K562 (cell line): ENCODE results near the gene CLCA2. TPM values are rescaled to one million over a fixed set of nuclear protein-coding genes. Genes with fewer than 3 reads are reported as not detected.

Experiments used
- ATAC-seq: fragments of 200-7000 bp; cut with Tn5 transposase; 3 replicates; pipeline ENCODE4 v1.9.1; 2020; ENCODE audit warnings: moderate library complexity
- BruUV-seq: library from RNA; stranded (reverse); fragments of 400-500 nt; replicated peaks from 2 replicates; lab custom pipeline; 2021; lab: Mats Ljungman, UMichigan
- CTCF ChIA-PET: fragments of 300-600 bp; formaldehyde crosslinking; extraction: SDS; loops from one replicate; lab custom pipeline; 2021; ENCODE audit warnings: low intra/inter-chr PET ratio; lab: Yijun Ruan, JAX
- POLR2A ChIA-PET: fragments of 300-600, 350-650 bp; sonication (Branson Sonifier 250); formaldehyde crosslinking; extraction: SDS; loops from one replicate; lab custom pipeline; 2021; ENCODE audit warnings: antibody characterized with exemption, inconsistent platforms; lab: Yijun Ruan, JAX
- DNase-seq, 4 experiments: peaks; one replicate each; pipeline versions ENCODE4 v3.0.0 to v3.0.0-alpha.2; 2011 to 2018; ENCODE audit warnings: low spot score in 3 of 4, mixed read lengths in 3 of 4; ENCODE audit errors: extremely low read depth in 1 of 4
- FAIRE-seq: peaks from 2 replicates; lab custom pipeline; 2011; peaks lifted over from hg19 to GRCh38; lab: Jason Lieb, UNC
- H2AFZ ChIP-seq: 2 replicates; pipeline ENCODE4 v1.6.0; 2011; ENCODE audit warnings: low read depth, low read length, control low read depth, inconsistent platforms
- H3K27ac ChIP-seq: fragments of 200-600 bp; 3 replicates; pipeline ENCODE4 v1.8.0; 2011; ENCODE audit warnings: low read depth, mild to moderate bottlenecking, control low read depth, inconsistent platforms, low read length, moderate library complexity, mixed read lengths; ENCODE audit errors: extremely low read depth
- H3K27me3 ChIP-seq, 2 experiments: fragments of 300-600 bp in 1 of 2; 2 replicates in 1 of 2; 3 replicates in 1 of 2; pipeline versions ENCODE4 v1.6.0 to v1.8.0; 2011; ENCODE audit warnings: inconsistent platforms in 2 of 2, low read length in 2 of 2, mild to moderate bottlenecking in 1 of 2, mixed read lengths in 1 of 2, moderate library complexity in 1 of 2; ENCODE audit not compliant: control insufficient read depth in 2 of 2, insufficient read depth in 2 of 2
- H3K36me3 ChIP-seq: fragments of 300-600 bp; 3 replicates; pipeline ENCODE4 v1.8.0; 2011; ENCODE audit warnings: mild to moderate bottlenecking, low read length, inconsistent platforms; ENCODE audit not compliant: control insufficient read depth, insufficient read depth
- H3K4me1 ChIP-seq, 2 experiments: fragments of 200-600 bp in 1 of 2; replicated peaks in 1 of 2; 2 replicates in 1 of 2; 3 replicates in 1 of 2; pipeline versions ENCODE4 v1.5.1 to v1.8.0; 2011; ENCODE audit warnings: inconsistent platforms in 2 of 2, low read length in 2 of 2, mild to moderate bottlenecking in 1 of 2, mixed read lengths in 1 of 2, moderate library complexity in 1 of 2; ENCODE audit not compliant: control insufficient read depth in 2 of 2, insufficient read depth in 2 of 2
- H3K4me2 ChIP-seq: 2 replicates; pipeline ENCODE4 v1.6.1; 2011; ENCODE audit warnings: low read length, control low read depth, inconsistent platforms, mixed read lengths; ENCODE audit not compliant: insufficient read depth
- H3K4me3 ChIP-seq: fragments of 200-600 bp; sonication (generic), shearing (Covaris generic); 2 replicates; pipeline ENCODE4 v1.5.1; 2016; ENCODE audit warnings: control low read depth, inconsistent platforms
- H3K79me2 ChIP-seq: fragments of 200-600 bp; 3 replicates; pipeline ENCODE4 v1.8.0; 2011; ENCODE audit warnings: low read length, inconsistent platforms; ENCODE audit not compliant: control insufficient read depth, insufficient read depth
- H3K9ac ChIP-seq, 2 experiments: 2 replicates each; pipeline versions ENCODE4 v1.6.0 to v1.6.1; 2011; ENCODE audit warnings: low read depth in 2 of 2, low read length in 2 of 2, control low read depth in 1 of 2, inconsistent platforms in 1 of 2, mild to moderate bottlenecking in 1 of 2, mixed read lengths in 1 of 2; ENCODE audit not compliant: insufficient read depth in 1 of 2
- H3K9me1 ChIP-seq: one replicate; pipeline ENCODE4 v1.6.0; 2011; ENCODE audit warnings: inconsistent platforms, mild to moderate bottlenecking, low read length, moderate library complexity; ENCODE audit not compliant: control insufficient read depth, insufficient read depth
- H3K9me3 ChIP-seq: replicated peaks from 2 replicates; pipeline ENCODE4 v1.5.1; 2011; ENCODE audit warnings: low read depth, low read length, inconsistent platforms; ENCODE audit not compliant: control insufficient read depth, insufficient read depth
- H4K20me1 ChIP-seq: replicated peaks from 2 replicates; pipeline ENCODE4 v1.6.1; 2011; ENCODE audit warnings: low read length, inconsistent platforms, mixed read lengths; ENCODE audit not compliant: control insufficient read depth, insufficient read depth
- ETV5 ChIP-seq: sonication (generic); formaldehyde crosslinking; IDR thresholded peaks from 2 replicates; pipeline ENCODE4 v1.4.0; 2020; ENCODE audit warnings: low read depth, mild to moderate bottlenecking, missing genetic modification reagents
- HOMEZ ChIP-seq: fragments of 250-450 bp; sonication (Bioruptor Pico); IDR thresholded peaks from 2 replicates; pipeline ENCODE4 v1.4.0; 2020; ENCODE audit warnings: mild to moderate bottlenecking, moderate library complexity
- LCOR ChIP-seq: sonication (generic); formaldehyde crosslinking; IDR thresholded peaks from 2 replicates; pipeline ENCODE4 v1.8.0; 2022; ENCODE audit warnings: mild to moderate bottlenecking, missing genetic modification reagents
- POLR3A ChIP-seq: IDR thresholded peaks from 2 replicates; pipeline ENCODE4 v1.6.1; 2011; ENCODE audit warnings: borderline replicate concordance, mild to moderate bottlenecking, moderate library complexity; ENCODE audit not compliant: insufficient read length, insufficient read depth; ENCODE audit errors: extremely low read depth
- SAFB2 ChIP-seq: fragments of 200-400 bp; formaldehyde crosslinking; IDR thresholded peaks from 2 replicates; pipeline ENCODE4 v1.6.1; 2018; ENCODE audit warnings: borderline replicate concordance, low read length, low read depth, moderate library complexity; ENCODE audit not compliant: severe bottlenecking
- ZNF146 ChIP-seq: IDR thresholded peaks from one replicate; pipeline ENCODE4 v1.6.1; 2018; ENCODE audit warnings: missing compliant biosample characterization; ENCODE audit not compliant: unreplicated experiment
- ZNF280A ChIP-seq: fragments of 450-650 bp; IDR thresholded peaks from 2 replicates; pipeline ENCODE4 v1.6.1; 2018; ENCODE audit warnings: mild to moderate bottlenecking, low read depth; ENCODE audit not compliant: partially characterized antibody
- ZNF699 ChIP-seq: fragments of 250-450 bp; sonication (Bioruptor Pico); IDR thresholded peaks from 2 replicates; pipeline ENCODE4 v1.8.0; 2021; ENCODE audit warnings: mild to moderate bottlenecking, moderate library complexity; ENCODE audit not compliant: insufficient replicate concordance
- WGBS: fragments of 100-300 bp; shearing (Covaris generic); methylation state at CpG from one replicate; pipeline ENCODE4 v1.1.6; 2016; ENCODE audit warnings: low coverage, mixed read lengths; ENCODE audit not compliant: insufficient coverage; ENCODE audit errors: missing lambda C conversion rate; 5-methylcytosine and 5-hydroxymethylcytosine counted together
- in situ Hi-C: fragments of 300-500 bp; cut with MboI; formaldehyde crosslinking; loops from 4 replicates; pipeline ENCODE4 v1.15.0; 2018; ENCODE audit warnings: inconsistent platforms, mixed read lengths
- intact Hi-C: fragments of 100-400 bp; cut with micrococcal nuclease; formaldehyde crosslinking; loops from 2 replicates; pipeline ENCODE4 v1.14.2; 2022
- polyA plus RNA-seq, 8 experiments: library from polyadenylated mRNA; depleted of rRNA in 4 of 8; stranded (reverse) in 5 of 8; unstranded in 3 of 8; fragments of >200 nt; fragmentation: Nextera tagmentation in 2 of 8; fragmentation: Illumina TruSeq in 1 of 8; extraction: Ambion mirVana in 2 of 8; extraction: Trizol in 1 of 8; gene quantifications; 2 replicates each; pipeline versions ENCODE4 v1.2.1 to v1.2.3, GENCODE V29; 2011 to 2014; ENCODE audit warnings: inconsistent platforms in 1 of 8, missing spikeins in 1 of 8
- total RNA-seq, 7 experiments: library from RNA; depleted of rRNA in 6 of 7; stranded (reverse); fragments of >200 nt in 6 of 7; fragmentation: Illumina TruSeq in 2 of 7; extraction: Trizol in 2 of 7; gene quantifications; 2 replicates each; pipeline versions ENCODE4 v1.2.1 to v1.2.3, GENCODE V29; 2011 to 2021; ENCODE audit warnings: low replicate concordance in 1 of 7

The CLCA2 gene
- total and polyA plus RNA-seq, 9 of the 15 experiments (the other 6 are each of a cell fraction or from before 2014, with no cell fraction given) = 0.03 TPM; not detected in 8

GRCh38 chr1:86382878-86383277 is 41.1 kb upstream of the CLCA2 start:
- ATAC-seq (no peak), FAIRE-seq (no peak), DNase-seq (no peak)
- no peaks in the 10 kb centered on the region for H3K9me1 ChIP-seq
- CTCF ChIA-PET = interaction anchor here (3.3 kb wide), 1 partner anchor 118 kb away, joined by 29 read pairs; no protein-coding TSS in a partner anchor
- no peaks in the 10 kb centered on the region for H3K9me3 ChIP-seq
- no peaks in the 10 kb centered on the region for H3K79me2 ChIP-seq
- H3K4me2 ChIP-seq = no peak overlapping the region
- no peak overlapping the region for H3K27ac ChIP-seq
- H2AFZ ChIP-seq = no peak overlapping the region
- intact Hi-C loops = loop anchor here (5.0 to 10.0 kb wide), 2 partner anchors 302 to 359 kb away; no protein-coding TSS in a partner anchor
- no TSS peak for BruUV-seq
- POLR2A ChIA-PET = no interaction called here
- no peak overlapping the region for H3K9ac ChIP-seq
- H3K4me1 ChIP-seq = no peaks in the 10 kb centered on the region
- no peaks in the 10 kb centered on the region for H4K20me1 ChIP-seq
- in situ Hi-C loops = no loop called here
- no peak overlapping the region for H3K4me3 ChIP-seq
- H3K36me3 ChIP-seq = no peaks in the 10 kb centered on the region
- WGBS = 55% methylated on average over 1 of the region's 1 CpG
- TF ChIP-seq SAFB2 (no peak), HOMEZ (CRISPR knock-in tag) (no peak), LCOR (CRISPR knock-in tag) (no peak), ZNF146 (CRISPR knock-in tag) (no peak), ETV5 (CRISPR knock-in tag) (no peak), POLR3A (no peak), ZNF699 (CRISPR knock-in tag) (no peak), ZNF280A (no peak)
- no peaks in the 10 kb centered on the region for H3K27me3 ChIP-seq
